ENCODE results near the gene CCL11. TPM values are rescaled to one million over a fixed set of nuclear protein-coding genes. Genes with fewer than 3 reads are reported as not detected.

The CCL11 gene
- polyA plus RNA-seq (not detected in 2 replicates), polyA minus RNA-seq (not detected in 2 replicates)

GRCh38 chr17:34285286-34285792 is at the start of gene CCL11:
Gene CCL11, plus strand, starts transcription at chr17:34285742. Its CDS starts 67 bp downstream, at chr17:34285809.
- TF ChIP-seq EP300 (conservative IDR thresholded peaks at IDR 0.05; ENCODE audit: poor library complexity, severe bottlenecking): no peak
- TF ChIP-seq EZH2 (IDR thresholded peaks at IDR 0.05; ENCODE audit: borderline replicate concordance, insufficient read depth, low read length, poor library complexity, severe bottlenecking): no peak
- no peak for TF ChIP-seq RAD21 (conservative IDR thresholded peaks at IDR 0.05)
- TF ChIP-seq MXI1 (conservative IDR thresholded peaks at IDR 0.05; ENCODE audit: poor library complexity, severe bottlenecking): no peak
- TF ChIP-seq POLR2AphosphoS5 (IDR thresholded peaks at IDR 0.05): no peak
- TF ChIP-seq, protein P1, sequence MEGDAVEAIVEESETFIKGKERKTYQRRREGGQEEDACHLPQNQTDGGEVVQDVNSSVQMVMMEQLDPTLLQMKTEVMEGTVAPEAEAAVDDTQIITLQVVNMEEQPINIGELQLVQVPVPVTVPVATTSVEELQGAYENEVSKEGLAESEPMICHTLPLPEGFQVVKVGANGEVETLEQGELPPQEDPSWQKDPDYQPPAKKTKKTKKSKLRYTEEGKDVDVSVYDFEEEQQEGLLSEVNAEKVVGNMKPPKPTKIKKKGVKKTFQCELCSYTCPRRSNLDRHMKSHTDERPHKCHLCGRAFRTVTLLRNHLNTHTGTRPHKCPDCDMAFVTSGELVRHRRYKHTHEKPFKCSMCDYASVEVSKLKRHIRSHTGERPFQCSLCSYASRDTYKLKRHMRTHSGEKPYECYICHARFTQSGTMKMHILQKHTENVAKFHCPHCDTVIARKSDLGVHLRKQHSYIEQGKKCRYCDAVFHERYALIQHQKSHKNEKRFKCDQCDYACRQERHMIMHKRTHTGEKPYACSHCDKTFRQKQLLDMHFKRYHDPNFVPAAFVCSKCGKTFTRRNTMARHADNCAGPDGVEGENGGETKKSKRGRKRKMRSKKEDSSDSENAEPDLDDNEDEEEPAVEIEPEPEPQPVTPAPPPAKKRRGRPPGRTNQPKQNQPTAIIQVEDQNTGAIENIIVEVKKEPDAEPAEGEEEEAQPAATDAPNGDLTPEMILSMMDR (IDR thresholded peaks at IDR 0.05; ENCODE audit: poor library complexity, severe bottlenecking): no peak
- no peak for TF ChIP-seq REST (IDR thresholded peaks at IDR 0.05; ENCODE audit: borderline replicate concordance)
- TF ChIP-seq TAF1 (IDR thresholded peaks at IDR 0.05; ENCODE audit: low read depth): no peak
- no peak for TF ChIP-seq SMC3 (conservative IDR thresholded peaks at IDR 0.05; ENCODE audit: poor library complexity)
- Histone ChIP-seq H3K27ac (ENCODE audit: low read length) (no peak within 1 kb of the TSS), H3K36me3 (ENCODE audit: insufficient read depth, low read length) (no peaks in the 10 kb centered on the region), H3K9ac (ENCODE audit: low read length) (no peak within 1 kb of the TSS), H3K9me2 (ENCODE audit: insufficient read depth, low read length) (no peaks in the 10 kb centered on the region), H4K20me1 (ENCODE audit: insufficient read depth) (no peaks in the 10 kb centered on the region), H3K4me3 (ENCODE audit: low read length) (no peak within 1 kb of the TSS), H3K9me3 (ENCODE audit: low read length) (no peaks in the 10 kb centered on the region), H3F3A (ENCODE audit: insufficient read depth, low read length, poor library complexity, severe bottlenecking) (no peaks in the 10 kb centered on the region), H3K27me3 (ENCODE audit: insufficient read depth, low read depth, low read length) (no peaks in the 10 kb centered on the region), H3K4me2 (ENCODE audit: low read length) (no peak within 1 kb of the TSS), H3K79me2 (replicated peaks; ENCODE audit: insufficient read depth, low read length) (no peaks in the 10 kb centered on the region), H2AFZ (ENCODE audit: low read depth, low read length) (no peak within 1 kb of the TSS)

- no peak for TF ChIP-seq EZH2 (IDR thresholded peaks at IDR 0.05; ENCODE audit: borderline replicate concordance, insufficient read depth, low read length, poor library complexity, severe bottlenecking)
- no peak for TF ChIP-seq EP300 (conservative IDR thresholded peaks at IDR 0.05; ENCODE audit: poor library complexity, severe bottlenecking)
- no peak for TF ChIP-seq SMC3 (conservative IDR thresholded peaks at IDR 0.05; ENCODE audit: poor library complexity)
- TF ChIP-seq RAD21 (conservative IDR thresholded peaks at IDR 0.05): no peak
- no peak for TF ChIP-seq MXI1 (conservative IDR thresholded peaks at IDR 0.05; ENCODE audit: poor library complexity, severe bottlenecking)
- no peak for TF ChIP-seq REST (IDR thresholded peaks at IDR 0.05; ENCODE audit: borderline replicate concordance)
- no peak for TF ChIP-seq POLR2AphosphoS5 (IDR thresholded peaks at IDR 0.05)
- no peak for TF ChIP-seq TAF1 (IDR thresholded peaks at IDR 0.05; ENCODE audit: low read depth)
- TF ChIP-seq, protein P1 (IDR thresholded peaks at IDR 0.05; ENCODE audit: poor library complexity, severe bottlenecking): no peak
- no peak overlapping the region for H3K27ac ChIP-seq (ENCODE audit: low read length)
These were observed 49.2 kb upstream of the CCL11 start for GRCh38 chr17:34236281-34236892.

More at GRCh38 chr17:34236281-34236892, 49.2 kb upstream of the CCL11 start:
- H4K20me1 ChIP-seq (ENCODE audit: insufficient read depth): no peaks in the 10 kb centered on the region
- no peaks in the 10 kb centered on the region for H3K9me3 ChIP-seq (ENCODE audit: low read length)
- no peak overlapping the region for H3K9ac ChIP-seq (ENCODE audit: low read length)
- no peaks in the 10 kb centered on the region for H3K79me2 ChIP-seq (replicated peaks; ENCODE audit: insufficient read depth, low read length)
- no peak overlapping the region for H3K4me3 ChIP-seq (ENCODE audit: low read length)
- H3F3A ChIP-seq (ENCODE audit: insufficient read depth, low read length, poor library complexity, severe bottlenecking): no peaks in the 10 kb centered on the region
- H3K36me3 ChIP-seq (ENCODE audit: insufficient read depth, low read length): no peaks in the 10 kb centered on the region
- no peak overlapping the region for H2AFZ ChIP-seq (ENCODE audit: low read depth, low read length)
- H3K27me3 ChIP-seq (ENCODE audit: insufficient read depth, low read depth, low read length): no peaks in the 10 kb centered on the region
- H3K4me2 ChIP-seq (ENCODE audit: low read length): no peak overlapping the region
- H3K9me2 ChIP-seq (ENCODE audit: insufficient read depth, low read length): no peaks in the 10 kb centered on the region

Measured in neural cell (in vitro differentiated cells).